HCT116 (cell line): ENCODE results near the gene EEF1G.

Experiments used
- ATF3 ChIP-seq: IDR thresholded peaks from 2 replicates; pipeline ENCODE4 v1.6.1; 2012
- CBX3 ChIP-seq: IDR thresholded peaks from 2 replicates; pipeline ENCODE4 v1.6.1; 2012; ENCODE audit warnings: low read depth
- CTCF ChIP-seq, 3 experiments: fragments of 200-600 bp in 1 of 3; sonication (generic) in 1 of 3; IDR thresholded peaks in 2 of 3; conservative IDR thresholded peaks in 1 of 3; 2 replicates each; pipeline ENCODE4 v1.5.1; 2012 to 2017; ENCODE audit warnings: low read depth in 2 of 3, low read length in 2 of 3, antibody characterized with exemption in 1 of 3, borderline replicate concordance in 1 of 3, control low read depth in 1 of 3, mild to moderate bottlenecking in 1 of 3, mixed read lengths in 1 of 3, mixed run types in 1 of 3, moderate library complexity in 1 of 3; ENCODE audit not compliant: insufficient read depth in 1 of 3
- EZH2phosphoT487 ChIP-seq: fragments of 200-600 bp; IDR thresholded peaks from 2 replicates; pipeline ENCODE4 v1.6.1; 2018; ENCODE audit warnings: antibody characterized with exemption, borderline replicate concordance
- FOSL1 ChIP-seq: IDR thresholded peaks from 2 replicates; pipeline ENCODE4 v1.6.1; 2012; ENCODE audit warnings: low read depth
- MAX ChIP-seq: IDR thresholded peaks from 2 replicates; pipeline ENCODE4 v1.6.1; 2012
- POLR2AphosphoS5 ChIP-seq: IDR thresholded peaks from 2 replicates; pipeline ENCODE4 v1.6.1; 2011; ENCODE audit warnings: mild to moderate bottlenecking, low read depth, low read length, moderate library complexity
- SIN3A ChIP-seq: IDR thresholded peaks from 2 replicates; pipeline ENCODE4 v1.6.1; 2012; ENCODE audit warnings: low read depth
- YY1 ChIP-seq: IDR thresholded peaks from 2 replicates; pipeline ENCODE4 v1.6.1; 2011; ENCODE audit warnings: low read length, low read depth, moderate library complexity, mild to moderate bottlenecking; ENCODE audit not compliant: insufficient replicate concordance; ENCODE audit errors: extremely low read depth
- TF ChIP-seq, protein P1 (sequence below): IDR thresholded peaks from 2 replicates; pipeline ENCODE4 v1.6.1; 2011; ENCODE audit warnings: mild to moderate bottlenecking, low read length, moderate library complexity; ENCODE audit not compliant: insufficient replicate concordance; ENCODE audit errors: extremely low read depth

DNA sequence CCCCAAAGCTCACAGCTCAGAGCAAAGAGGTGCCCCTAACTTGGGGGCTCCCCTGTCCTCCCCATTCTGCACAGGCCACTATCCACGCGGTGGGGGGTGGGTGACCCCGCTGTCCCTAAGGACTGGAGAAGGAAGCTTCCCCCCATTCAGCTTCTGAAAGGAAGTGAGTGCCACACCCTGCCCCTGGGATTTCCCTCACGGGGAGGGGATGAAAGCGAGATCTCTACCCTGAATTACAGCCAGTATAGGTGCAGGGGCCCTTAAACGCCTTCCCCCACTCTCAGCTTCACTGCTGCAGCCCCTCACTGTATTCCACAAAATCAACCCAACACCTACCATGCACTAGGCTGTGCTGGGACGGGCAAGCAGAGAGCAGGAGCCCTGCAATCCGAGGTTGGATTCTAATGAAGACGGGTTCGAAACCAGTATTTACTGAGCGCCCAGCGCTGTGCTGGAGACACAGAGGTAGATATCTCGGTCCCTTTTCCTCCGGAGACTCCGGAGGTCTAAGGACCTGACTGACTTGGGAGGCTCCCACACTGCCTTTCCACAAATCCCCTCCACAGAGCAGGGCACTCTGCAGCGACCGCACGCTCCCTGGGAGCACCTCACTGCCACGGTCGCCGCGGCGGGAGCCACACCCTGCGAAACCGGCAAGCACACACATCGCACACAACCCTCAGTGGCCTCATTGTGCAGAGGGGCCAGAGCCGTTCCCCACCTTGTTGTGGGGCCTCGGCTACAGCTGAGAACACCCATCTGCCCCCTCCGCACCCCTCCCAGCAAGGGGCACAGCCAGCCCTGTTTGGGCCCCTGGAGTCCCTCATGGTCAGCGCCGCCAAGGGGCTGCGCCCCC, 28.9 kb downstream of the EEF1G start:
- no peak for TF ChIP-seq MAX
- TF ChIP-seq, protein P1, sequence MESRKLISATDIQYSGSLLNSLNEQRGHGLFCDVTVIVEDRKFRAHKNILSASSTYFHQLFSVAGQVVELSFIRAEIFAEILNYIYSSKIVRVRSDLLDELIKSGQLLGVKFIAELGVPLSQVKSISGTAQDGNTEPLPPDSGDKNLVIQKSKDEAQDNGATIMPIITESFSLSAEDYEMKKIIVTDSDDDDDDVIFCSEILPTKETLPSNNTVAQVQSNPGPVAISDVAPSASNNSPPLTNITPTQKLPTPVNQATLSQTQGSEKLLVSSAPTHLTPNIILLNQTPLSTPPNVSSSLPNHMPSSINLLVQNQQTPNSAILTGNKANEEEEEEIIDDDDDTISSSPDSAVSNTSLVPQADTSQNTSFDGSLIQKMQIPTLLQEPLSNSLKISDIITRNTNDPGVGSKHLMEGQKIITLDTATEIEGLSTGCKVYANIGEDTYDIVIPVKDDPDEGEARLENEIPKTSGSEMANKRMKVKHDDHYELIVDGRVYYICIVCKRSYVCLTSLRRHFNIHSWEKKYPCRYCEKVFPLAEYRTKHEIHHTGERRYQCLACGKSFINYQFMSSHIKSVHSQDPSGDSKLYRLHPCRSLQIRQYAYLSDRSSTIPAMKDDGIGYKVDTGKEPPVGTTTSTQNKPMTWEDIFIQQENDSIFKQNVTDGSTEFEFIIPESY, result no peak
- TF ChIP-seq CBX3, result no peak
- no peak for TF ChIP-seq EZH2phosphoT487
- no peak; the same call in 1 of the 2 replicates for TF ChIP-seq POLR2AphosphoS5
- TF ChIP-seq CTCF (IDR thresholded peaks at IDR 0.05 in 2 of 3, conservative IDR thresholded peaks at IDR 0.05 in 1 of 3; ENCODE audit: borderline replicate concordance in 1 of 3, insufficient read depth in 1 of 3, low read depth in 2 of 3, low read length in 2 of 3), result no peak
- no peak for TF ChIP-seq FOSL1
- TF ChIP-seq SIN3A, result no peak
- no peak for TF ChIP-seq ATF3
- TF ChIP-seq YY1, result no peak
